PC-3 (cell line): ENCODE measurements around the gene SPATC1L.

Source experiments
- CTCF ChIP-seq: fragments of 300-600 bp; sonication (generic); conservative IDR thresholded peaks from 2 replicates; pipeline ENCODE4 v1.5.1; 2017; ENCODE audit warnings: antibody characterized with exemption, low read depth, mild to moderate bottlenecking, low read length
- EZH2 ChIP-seq: fragments of 300-600 bp; sonication (generic); IDR thresholded peaks from one replicate; pipeline ENCODE4 v1.6.1; 2017; ENCODE audit warnings: antibody characterized with exemption, mild to moderate bottlenecking, low read length; ENCODE audit not compliant: unreplicated experiment

GRCh38 chr21:46118316-46119143, 65.7 kb downstream of the SPATC1L start:
- TF ChIP-seq CTCF (no peak), EZH2 (no peak)
